Tongue (tissue), 2 donors: ENCODE results near the gene MYOD1. TPM values are rescaled to one million over a fixed set of nuclear protein-coding genes. Genes with fewer than 3 reads are reported as not detected.

Source experiments
- DNase-seq: peaks from one replicate; pipeline ENCODE4 v3.0.0-alpha.2; 2015
- total RNA-seq: library from RNA; depleted of rRNA; stranded (reverse); fragments of >200 nt; gene quantifications from one replicate; pipeline ENCODE4 v1.2.3, GENCODE V29; 2014

The MYOD1 gene
- total RNA-seq, 1 donor from 2014 or later: 31.8 TPM

- no peak for DNase-seq
Observed at GRCh38 chr11:17702876-17703275, 16.5 kb upstream of the MYOD1 start.

- DNase-seq: no peak
Observed at GRCh38 chr11:17703951-17704350, 15.4 kb upstream of the MYOD1 start.

- peak; percentile 92 for DNase-seq
Observed at GRCh38 chr11:17707830-17708229, 11.5 kb upstream of the MYOD1 start.

- no peak for DNase-seq
Observed at GRCh38 chr11:17711836-17712235, 7.5 kb upstream of the MYOD1 start.

GRCh38 chr11:17713851-17714250 is 5.5 kb upstream of the MYOD1 start:
- no peak for DNase-seq

- peak; percentile 89 for DNase-seq
Observed at GRCh38 chr11:17714356-17714854, 5.0 kb upstream of the MYOD1 start.

GRCh38 chr11:17714870-17715269 is 4.5 kb upstream of the MYOD1 start:
- no peak for DNase-seq

GRCh38 chr11:17716807-17717206 is 2.6 kb upstream of the MYOD1 start:
- no peak for DNase-seq

- DNase-seq: no peak
Observed at GRCh38 chr11:17718015-17718414, 1.4 kb upstream of the MYOD1 start.

GRCh38 chr11:17718510-17718962 is 835 bp upstream of the MYOD1 start:
- no peak for DNase-seq

GRCh38 chr11:17719938-17720795 is 796 bp downstream of the MYOD1 start:
- DNase-seq: peak; percentile 67

GRCh38 chr11:17720796-17721171 is 1.4 kb downstream of the MYOD1 start:
- peak; percentile 69 for DNase-seq

GRCh38 chr11:17721242-17721999 is 2.0 kb downstream of the MYOD1 start:
- peak; percentile 33 for DNase-seq

GRCh38 chr11:17722000-17722643 is 2.8 kb downstream of the MYOD1 start:
- peak; percentile 75 for DNase-seq

- DNase-seq: no peak
Observed at GRCh38 chr11:17724020-17724908, 4.9 kb downstream of the MYOD1 start.

- DNase-seq: no peak
Observed at GRCh38 chr11:17725174-17725573, 5.8 kb downstream of the MYOD1 start.

GRCh38 chr11:17730137-17730536 is 10.8 kb downstream of the MYOD1 start:
- no peak for DNase-seq

- peak; percentile 92 for DNase-seq
Observed at GRCh38 chr11:17730608-17731462, 11.5 kb downstream of the MYOD1 start.

GRCh38 chr11:17733261-17733660 is 13.9 kb downstream of the MYOD1 start:
- DNase-seq: no peak

GRCh38 chr11:17734418-17734911 is 15.1 kb downstream of the MYOD1 start, which contains the start of gene KCNC1:
KCNC1 (plus strand) TSS chr11:17734781; CDS start chr11:17736003, 1,222 bp downstream.
- DNase-seq: peak; percentile 71
